Kidney (tissue), 14 donors: ENCODE data around the gene AFG1L. TPM values are rescaled to one million over a fixed set of nuclear protein-coding genes. Genes with fewer than 3 reads are reported as not detected.
"Not testable (repeated sequence)": the region's sequence is repeated elsewhere in the genome, so short reads cannot be mapped to it uniquely, and the experiment has no call there.

Source experiments
- DNase-seq, 5 donors: peaks; one replicate each; pipeline ENCODE4 v3.0.0-alpha.2; 2013 to 2020
- FAIRE-seq: peaks from 2 replicates; lab custom pipeline; 2012; peaks lifted over from hg19 to GRCh38; lab: Jason Lieb, UNC
- H3K27ac ChIP-seq, 2 donors: one replicate each; pipeline ENCODE4 v1.7.0; 2013; ENCODE audit warnings: low read depth in 2 of 2, low read length in 2 of 2, inconsistent platforms in 1 of 2
- H3K27me3 ChIP-seq: one replicate; pipeline ENCODE4 v1.7.1; 2013; ENCODE audit warnings: low read length, inconsistent platforms; ENCODE audit not compliant: control insufficient read depth, insufficient read depth
- H3K36me3 ChIP-seq, 3 donors: one replicate each; pipeline versions ENCODE4 v1.7.0 to v1.7.1; 2013; ENCODE audit warnings: low read length in 3 of 3, control low read depth in 1 of 3, inconsistent platforms in 1 of 3; ENCODE audit not compliant: insufficient read depth in 3 of 3, control insufficient read depth in 2 of 3
- H3K4me1 ChIP-seq, 3 donors: one replicate each; pipeline versions ENCODE4 v1.7.0 to v1.7.1; 2013; ENCODE audit warnings: low read length in 3 of 3, inconsistent platforms in 1 of 3, low read depth in 1 of 3; ENCODE audit not compliant: control insufficient read depth in 2 of 3, insufficient read depth in 2 of 3
- H3K4me3 ChIP-seq, 3 donors: one replicate each; pipeline versions ENCODE4 v1.7.0 to v1.8.1; 2013; ENCODE audit warnings: low read length in 3 of 3, control low read depth in 1 of 3, inconsistent platforms in 1 of 3
- H3K9ac ChIP-seq, 3 donors: one replicate each; pipeline versions ENCODE4 v1.7.0 to v1.7.1; 2013; ENCODE audit warnings: low read length in 3 of 3, control low read depth in 1 of 3, inconsistent platforms in 1 of 3
- H3K9me3 ChIP-seq, 3 donors: one replicate each; pipeline versions ENCODE4 v1.7.0 to v1.7.1; 2013; ENCODE audit warnings: low read length in 3 of 3, control low read depth in 1 of 3, inconsistent platforms in 1 of 3; ENCODE audit not compliant: control insufficient read depth in 2 of 3, insufficient read depth in 1 of 3
- intact Hi-C: fragments of 100-400 bp; cut with DNase I; formaldehyde crosslinking; loops from one replicate; pipeline ENCODE4 v1.11.1; 2022
- polyA plus RNA-seq: library from polyadenylated mRNA; stranded (reverse); fragments of 350-450 nt; fragmentation: Illumina TruSeq; extraction: RNeasy Lipid Tissue Mini Kit (QIAGEN cat#74804); gene quantifications from one replicate; pipeline ENCODE4 v1.2.3, GENCODE V29; 2014; ENCODE audit warnings: low read depth, low replicate concordance; ENCODE audit not compliant: insufficient read depth
- total RNA-seq: library from RNA; stranded (reverse); fragmentation: NEBNext Ultra II Directional; extraction: Animal tissue kit (Norgen Biotek cat#: 25700); gene quantifications from one replicate; pipeline ENCODE4 v1.2.1, GENCODE V29; 2021
- TF ChIP-seq, protein P1 (sequence below): IDR thresholded peaks from 3 replicates; pipeline ENCODE4 v1.5.1; 2012; ENCODE audit warnings: mild to moderate bottlenecking, moderate library complexity, borderline replicate concordance; ENCODE audit not compliant: insufficient read depth; ENCODE audit errors: extremely low read depth
- donor health status: control.
- donor health status: control.
- donor health status: control.
- donor health status: control.
- donor health status: control.
- donor health status: DM: yes; HTN: yes; CAD: no.
- donor health status: Normal renal cell carcinoma (clear cell type).

AFG1L gene
- total and polyA plus RNA-seq, 2 donors from 2014 or later: 6.8 to 7.0 TPM

DNA sequence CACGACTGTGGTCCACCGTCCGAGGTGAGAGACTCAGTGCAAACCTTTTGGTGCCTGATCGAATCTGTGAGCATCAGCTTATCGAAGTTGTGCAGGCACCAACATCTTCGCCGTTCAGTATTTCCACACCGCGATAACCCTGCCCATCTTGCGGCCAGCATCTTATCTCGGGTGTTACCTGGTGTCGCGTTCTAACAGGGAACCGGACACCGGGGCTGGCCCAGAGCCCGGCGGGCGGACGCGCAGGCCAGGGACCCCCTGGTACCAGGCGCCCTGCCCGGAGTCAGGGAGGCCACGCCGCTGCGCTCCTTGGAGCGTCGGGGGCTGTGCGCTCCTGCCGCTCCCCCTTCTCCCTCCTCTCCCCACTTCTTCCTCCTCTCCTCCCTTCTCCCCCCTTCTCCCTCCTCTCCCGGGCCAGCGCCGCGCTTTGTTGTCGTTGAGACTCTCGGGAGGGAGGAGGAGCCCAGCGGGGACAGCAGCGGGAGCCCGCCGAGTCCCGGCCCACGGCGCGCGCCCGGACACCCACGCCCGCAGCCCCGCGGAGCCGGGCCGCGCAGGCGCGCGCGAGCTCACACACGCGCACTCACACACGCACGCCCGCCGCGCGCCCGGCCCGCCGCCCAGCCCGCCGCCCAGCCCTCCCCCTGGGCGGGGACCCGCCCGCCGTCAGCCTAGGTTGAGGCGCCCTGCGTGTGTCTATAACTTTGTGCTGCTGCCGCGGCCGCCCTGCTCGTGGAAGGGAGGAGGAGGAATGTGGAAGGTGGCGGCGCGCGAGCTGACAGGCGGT, 264.4 kb downstream of the AFG1L start:
- FAIRE-seq (no peak), DNase-seq (peak; percentile 90 to 98 (median 93))
- peak overlapping the region; percentile 98 to 99 for H3K27ac ChIP-seq
- no peaks in the 10 kb centered on the region for H3K9me3 ChIP-seq
- peak overlapping the region; percentile 91 to 99 (median 93) for H3K9ac ChIP-seq
- no peaks in the 10 kb centered on the region for H3K36me3 ChIP-seq
- intact Hi-C loops: loop anchor here (10.0 kb wide), 1 partner anchor 226 kb away; no protein-coding TSS in a partner anchor
- H3K27me3 ChIP-seq: no peaks in the 10 kb centered on the region
- H3K4me3 ChIP-seq: peak overlapping the region; percentile 96 to 100 (median 99)
- TF ChIP-seq, protein P1, sequence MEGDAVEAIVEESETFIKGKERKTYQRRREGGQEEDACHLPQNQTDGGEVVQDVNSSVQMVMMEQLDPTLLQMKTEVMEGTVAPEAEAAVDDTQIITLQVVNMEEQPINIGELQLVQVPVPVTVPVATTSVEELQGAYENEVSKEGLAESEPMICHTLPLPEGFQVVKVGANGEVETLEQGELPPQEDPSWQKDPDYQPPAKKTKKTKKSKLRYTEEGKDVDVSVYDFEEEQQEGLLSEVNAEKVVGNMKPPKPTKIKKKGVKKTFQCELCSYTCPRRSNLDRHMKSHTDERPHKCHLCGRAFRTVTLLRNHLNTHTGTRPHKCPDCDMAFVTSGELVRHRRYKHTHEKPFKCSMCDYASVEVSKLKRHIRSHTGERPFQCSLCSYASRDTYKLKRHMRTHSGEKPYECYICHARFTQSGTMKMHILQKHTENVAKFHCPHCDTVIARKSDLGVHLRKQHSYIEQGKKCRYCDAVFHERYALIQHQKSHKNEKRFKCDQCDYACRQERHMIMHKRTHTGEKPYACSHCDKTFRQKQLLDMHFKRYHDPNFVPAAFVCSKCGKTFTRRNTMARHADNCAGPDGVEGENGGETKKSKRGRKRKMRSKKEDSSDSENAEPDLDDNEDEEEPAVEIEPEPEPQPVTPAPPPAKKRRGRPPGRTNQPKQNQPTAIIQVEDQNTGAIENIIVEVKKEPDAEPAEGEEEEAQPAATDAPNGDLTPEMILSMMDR: no peak
- peaks cover 0 to 11% (median 11%) of the 10 kb centered on the region in 3 donors for H3K4me1 ChIP-seq

DNA sequence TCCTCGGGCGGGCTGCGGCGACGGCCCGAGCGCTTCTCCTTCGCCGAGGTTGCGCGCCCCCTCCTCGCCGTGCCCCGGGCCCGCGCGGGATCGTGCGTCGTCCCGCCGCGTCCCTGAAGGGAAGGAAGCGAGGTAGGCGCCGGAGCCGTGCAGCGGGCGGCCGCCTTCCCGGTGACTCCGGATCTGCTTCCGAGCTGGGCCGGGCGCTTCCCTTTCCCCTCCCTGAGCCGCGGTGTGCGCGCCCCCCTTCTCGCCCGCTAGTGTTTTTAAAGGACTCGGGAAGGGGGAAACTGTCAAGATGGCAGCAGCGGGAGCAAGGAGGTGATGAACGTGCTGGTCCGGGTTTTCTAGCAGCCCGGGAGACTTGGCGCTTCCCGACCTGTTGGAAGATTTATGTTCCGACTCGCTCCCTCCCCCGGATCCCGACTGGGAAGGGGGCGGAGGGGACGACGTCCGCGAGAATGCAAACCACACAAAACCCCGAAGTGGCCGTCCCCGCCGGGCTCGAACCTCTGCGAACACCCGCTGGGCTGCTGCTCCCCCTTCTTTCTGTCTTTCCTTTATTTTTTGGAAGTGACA, 265.1 kb downstream of the AFG1L start:
- DNase-seq (peak; percentile 93 to 97 (median 95)), FAIRE-seq (no peak)
- H3K4me1 ChIP-seq: peaks cover 0 to 12% (median 12%) of the 10 kb centered on the region in 3 donors
- H3K9ac ChIP-seq: peak overlapping the region; percentile 51 to 91 (median 79)
- TF ChIP-seq, protein P1: no peak
- intact Hi-C loops: loop anchor here (10.0 kb wide), 1 partner anchor 225 kb away; no protein-coding TSS in a partner anchor
- peak overlapping the region; percentile 98 for H3K27ac ChIP-seq
- no peaks in the 10 kb centered on the region for H3K27me3 ChIP-seq
- no peaks in the 10 kb centered on the region for H3K36me3 ChIP-seq
- peak overlapping the region; percentile 67 to 87 (median 85) for H3K4me3 ChIP-seq
- no peaks in the 10 kb centered on the region for H3K9me3 ChIP-seq

DNA sequence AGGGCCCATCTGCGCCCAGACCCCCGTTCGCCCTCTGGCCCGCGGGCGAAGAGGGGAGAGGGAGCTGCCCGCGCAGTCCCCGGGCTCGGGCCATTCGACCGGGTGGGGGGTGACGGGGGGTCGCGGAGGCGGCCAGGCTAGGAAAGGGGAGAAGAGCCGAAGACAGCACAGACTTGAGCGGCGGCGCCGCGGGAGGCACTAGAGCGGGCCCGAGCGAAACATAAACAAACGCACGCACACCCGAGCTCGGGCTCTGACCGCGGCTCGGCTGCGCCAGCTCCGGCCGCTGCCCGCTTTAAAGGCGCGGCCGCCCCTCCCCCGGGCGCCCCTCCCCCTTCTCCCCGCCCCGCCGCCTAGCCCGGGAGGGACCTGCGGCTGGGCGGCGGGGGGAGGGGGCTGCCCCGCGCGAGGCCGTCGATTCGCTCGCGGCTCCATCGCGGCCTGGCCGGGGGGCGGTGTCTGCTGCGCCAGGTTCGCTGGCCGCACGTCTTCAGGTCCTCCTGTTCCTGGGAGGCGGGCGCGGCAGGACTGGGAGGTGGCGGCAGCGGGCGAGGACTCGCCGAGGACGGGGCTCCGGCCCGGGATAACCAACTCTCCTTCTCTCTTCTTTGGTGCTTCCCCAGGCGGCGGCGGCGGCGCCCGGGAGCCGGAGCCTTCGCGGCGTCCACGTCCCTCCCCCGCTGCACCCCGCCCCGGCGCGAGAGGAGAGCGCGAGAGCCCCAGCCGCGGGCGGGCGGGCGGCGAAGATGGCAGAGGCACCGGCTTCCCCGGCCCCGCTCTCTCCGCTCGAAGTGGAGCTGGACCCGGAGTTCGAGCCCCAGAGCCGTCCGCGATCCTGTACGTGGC, 265.8 kb downstream of the AFG1L start, which contains the start of gene FOXO3:
Gene FOXO3, plus strand, starts transcription at position 455 of the 846 bp plus-strand sequence. Its CDS starts 292 bp downstream, at position 747.
- FAIRE-seq: no peak
- intact Hi-C loops: no loop called here

DNA sequence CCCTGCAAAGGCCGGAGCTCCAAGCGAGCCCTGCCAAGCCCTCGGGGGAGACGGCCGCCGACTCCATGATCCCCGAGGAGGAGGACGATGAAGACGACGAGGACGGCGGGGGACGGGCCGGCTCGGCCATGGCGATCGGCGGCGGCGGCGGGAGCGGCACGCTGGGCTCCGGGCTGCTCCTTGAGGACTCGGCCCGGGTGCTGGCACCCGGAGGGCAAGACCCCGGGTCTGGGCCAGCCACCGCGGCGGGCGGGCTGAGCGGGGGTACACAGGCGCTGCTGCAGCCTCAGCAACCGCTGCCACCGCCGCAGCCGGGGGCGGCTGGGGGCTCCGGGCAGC, 266.4 kb downstream of the AFG1L start:
- H3K9ac ChIP-seq: peak overlapping the region in 1 of 3 donors; percentile 89
- FAIRE-seq, H3K27me3 ChIP-seq, H3K9me3 ChIP-seq, intact Hi-C loops, H3K36me3 ChIP-seq: not testable (repeated sequence)
- H3K4me1 ChIP-seq: peaks cover 0 to 24% (median 18%) of the 10 kb centered on the region in 3 donors
- peak overlapping the region in 2 of 3 donors; percentile 84 to 90 for H3K4me3 ChIP-seq
- DNase-seq: peak in 1 of 5 donors; percentile 53
- H3K27ac ChIP-seq: peak overlapping the region; percentile 98

More for the DNA sequence above, 265.8 kb downstream of the AFG1L start, which contains the start of gene FOXO3:
- Histone ChIP-seq H3K4me3 (peak within 1 kb of the TSS; percentile 77 to 90 (median 85)), H3K4me1 (peaks cover 0 to 19% (median 18%) of the 10 kb centered on the region in 3 donors), H3K9ac (peak within 1 kb of the TSS; percentile 51 to 91 (median 79)), H3K36me3 (no peaks in the 10 kb centered on the region), H3K9me3 (no peaks in the 10 kb centered on the region), H3K27ac (peak within 1 kb of the TSS; percentile 98), H3K27me3 (no peaks in the 10 kb centered on the region)
- TF ChIP-seq, protein P1: no peak
- DNase-seq: peak; percentile 93 to 99 (median 96)
